WTC11 (cell line): ENCODE measurements around the gene PIP4K2A.

Experiments used
- CREB1 ChIP-seq: sonication (generic); formaldehyde crosslinking; IDR thresholded peaks from 2 replicates; pipeline ENCODE4 v1.8.0; 2023; ENCODE audit warnings: mild to moderate bottlenecking, missing genetic modification reagents
- CTCF ChIP-seq: fragments of 200-600 bp; IDR thresholded peaks from 2 replicates; pipeline ENCODE4 v1.8.0; 2022; ENCODE audit warnings: antibody characterized with exemption
- NFE2L1 ChIP-seq: sonication (generic); formaldehyde crosslinking; IDR thresholded peaks from 2 replicates; pipeline ENCODE4 v1.8.1; 2023; ENCODE audit warnings: missing genetic modification reagents
- USF2 ChIP-seq: sonication (generic); formaldehyde crosslinking; IDR thresholded peaks from 2 replicates; pipeline ENCODE4 v1.8.1; 2023; ENCODE audit warnings: mild to moderate bottlenecking, missing genetic modification reagents, moderate library complexity
- TF ChIP-seq, protein P1 (sequence below): sonication (generic); formaldehyde crosslinking; IDR thresholded peaks from 2 replicates; pipeline ENCODE4 v1.8.0; 2022; ENCODE audit warnings: mild to moderate bottlenecking, missing genetic modification reagents

- TF ChIP-seq CTCF (no peak), CREB1 (CRISPR knock-in tag) (no peak), USF2 (CRISPR knock-in tag) (no peak), NFE2L1 (CRISPR knock-in tag) (no peak)
- TF ChIP-seq, protein P1, sequence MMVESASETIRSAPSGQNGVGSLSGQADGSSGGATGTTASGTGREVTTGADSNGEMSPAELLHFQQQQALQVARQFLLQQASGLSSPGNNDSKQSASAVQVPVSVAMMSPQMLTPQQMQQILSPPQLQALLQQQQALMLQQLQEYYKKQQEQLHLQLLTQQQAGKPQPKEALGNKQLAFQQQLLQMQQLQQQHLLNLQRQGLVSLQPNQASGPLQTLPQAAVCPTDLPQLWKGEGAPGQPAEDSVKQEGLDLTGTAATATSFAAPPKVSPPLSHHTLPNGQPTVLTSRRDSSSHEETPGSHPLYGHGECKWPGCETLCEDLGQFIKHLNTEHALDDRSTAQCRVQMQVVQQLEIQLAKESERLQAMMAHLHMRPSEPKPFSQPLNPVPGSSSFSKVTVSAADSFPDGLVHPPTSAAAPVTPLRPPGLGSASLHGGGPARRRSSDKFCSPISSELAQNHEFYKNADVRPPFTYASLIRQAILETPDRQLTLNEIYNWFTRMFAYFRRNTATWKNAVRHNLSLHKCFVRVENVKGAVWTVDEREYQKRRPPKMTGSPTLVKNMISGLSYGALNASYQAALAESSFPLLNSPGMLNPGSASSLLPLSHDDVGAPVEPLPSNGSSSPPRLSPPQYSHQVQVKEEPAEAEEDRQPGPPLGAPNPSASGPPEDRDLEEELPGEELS (CRISPR knock-in tag) = no peak
These were observed 45.6 kb upstream of the PIP4K2A start for GRCh38 chr10:22760025-22760424.
